GM23338 (cell line): ENCODE data around the gene MYF6. TPM values are rescaled to one million over a fixed set of nuclear protein-coding genes. Genes with fewer than 3 reads are reported as not detected.

Experiments
- ATAC-seq: fragments of 200-7000 bp; cut with Tn5 transposase; 3 replicates; pipeline ENCODE4 v1.9.1; 2020
- DNase-seq: peaks from one replicate; pipeline ENCODE4 v3.0.0-alpha.2; 2015; ENCODE audit warnings: low spot score
- H2AFZ ChIP-seq: fragments of 200-600 bp; sonication (generic); 2 replicates; pipeline ENCODE4 v1.8.0; 2016; ENCODE audit warnings: antibody characterized with exemption, mild to moderate bottlenecking, moderate library complexity
- H3F3A ChIP-seq: fragments of 200-600 bp; sonication (generic); replicated peaks from 2 replicates; pipeline ENCODE4 v1.8.0; 2017; ENCODE audit warnings: antibody characterized with exemption, mixed run types, low read depth
- H3K27ac ChIP-seq: fragments of 200-600 bp; sonication (generic); 2 replicates; pipeline ENCODE4 v1.6.1; 2016; ENCODE audit warnings: low read depth
- H3K27me3 ChIP-seq: fragments of 200-600 bp; sonication (generic); 2 replicates; pipeline ENCODE4 v1.8.0; 2016; ENCODE audit warnings: mild to moderate bottlenecking, mixed run types, moderate library complexity; ENCODE audit not compliant: insufficient read depth
- H3K36me3 ChIP-seq: fragments of 200-600 bp; sonication (generic); 2 replicates; pipeline ENCODE4 v1.8.0; 2016; ENCODE audit warnings: mild to moderate bottlenecking; ENCODE audit not compliant: insufficient read depth
- H3K4me1 ChIP-seq: fragments of 200-600 bp; sonication (generic); 2 replicates; pipeline ENCODE4 v1.8.0; 2016; ENCODE audit warnings: mild to moderate bottlenecking, moderate library complexity; ENCODE audit not compliant: insufficient read depth
- H3K4me2 ChIP-seq: fragments of 200-600 bp; sonication (generic); 2 replicates; pipeline ENCODE4 v1.7.1; 2017; ENCODE audit warnings: mixed run types
- H3K4me3 ChIP-seq: fragments of 200-600 bp; sonication (generic); 2 replicates; pipeline ENCODE4 v1.6.1; 2016; ENCODE audit warnings: mixed run types
- H3K79me2 ChIP-seq: fragments of 200-600 bp; sonication (generic); replicated peaks from 2 replicates; pipeline ENCODE4 v1.8.0; 2017; ENCODE audit warnings: mild to moderate bottlenecking; ENCODE audit not compliant: insufficient read depth
- H3K9me2 ChIP-seq: fragments of 200-600 bp; sonication (generic); 2 replicates; pipeline ENCODE4 v1.8.0; 2017; ENCODE audit not compliant: insufficient read depth
- H4K20me1 ChIP-seq: fragments of 200-600 bp; sonication (generic); replicated peaks from 2 replicates; pipeline ENCODE4 v1.8.0; 2017; ENCODE audit warnings: mild to moderate bottlenecking; ENCODE audit not compliant: insufficient read depth
- H3K27ac Mint-ChIP-seq: 2 replicates; pipeline ENCODE4 v1.8.0; 2020; ENCODE audit warnings: inconsistent platforms, mild to moderate bottlenecking, moderate library complexity, mixed read lengths
- H3K27me3 Mint-ChIP-seq: 3 replicates; pipeline ENCODE4 v1.8.0; 2022; ENCODE audit warnings: low read depth, mild to moderate bottlenecking, moderate library complexity, mixed read lengths, inconsistent platforms; ENCODE audit not compliant: insufficient read depth, poor library complexity
- H3K36me3 Mint-ChIP-seq: 3 replicates; pipeline ENCODE4 v1.8.0; 2021; ENCODE audit warnings: low read depth, mild to moderate bottlenecking, inconsistent platforms, moderate library complexity, mixed read lengths
- H3K4me1 Mint-ChIP-seq: 3 replicates; pipeline ENCODE4 v1.8.0; 2020; ENCODE audit warnings: mild to moderate bottlenecking, inconsistent platforms, mixed read lengths
- H3K4me3 Mint-ChIP-seq: 3 replicates; pipeline ENCODE4 v1.8.0; 2021; ENCODE audit warnings: moderate library complexity, mild to moderate bottlenecking, inconsistent platforms, mixed read lengths
- H3K9me3 Mint-ChIP-seq: 3 replicates; pipeline ENCODE4 v1.8.0; 2020; ENCODE audit warnings: moderate library complexity, mild to moderate bottlenecking, inconsistent platforms, mixed read lengths
- CREB1 ChIP-seq: fragments of 250-450 bp; sonication (Bioruptor Pico); IDR thresholded peaks from 2 replicates; pipeline ENCODE4 v1.5.0; 2020; ENCODE audit warnings: low read depth, mild to moderate bottlenecking, moderate library complexity
- EZH2 ChIP-seq: fragments of 200-600 bp; sonication (generic); IDR thresholded peaks from one replicate; pipeline ENCODE4 v1.8.0; 2017; ENCODE audit warnings: antibody characterized with exemption, mild to moderate bottlenecking, low read depth; ENCODE audit not compliant: unreplicated experiment
- JUNB ChIP-seq: IDR thresholded peaks from one replicate; pipeline ENCODE4 v1.6.1; 2016; ENCODE audit warnings: antibody characterized with exemption; ENCODE audit not compliant: unreplicated experiment
- NANOG ChIP-seq: IDR thresholded peaks from 2 replicates; pipeline ENCODE4 v1.6.1; 2016; ENCODE audit warnings: antibody characterized with exemption, borderline replicate concordance
- POLR2AphosphoS5 ChIP-seq: IDR thresholded peaks from 2 replicates; pipeline ENCODE4 v1.6.1; 2016; ENCODE audit warnings: antibody characterized with exemption, low read depth
- STAT1 ChIP-seq: IDR thresholded peaks from one replicate; pipeline ENCODE4 v1.6.1; 2016; ENCODE audit warnings: antibody characterized with exemption; ENCODE audit not compliant: unreplicated experiment
- ZNF114 ChIP-seq: fragments of 250-450 bp; sonication (Bioruptor Pico); IDR thresholded peaks from 2 replicates; pipeline ENCODE4 v1.5.0; 2020; ENCODE audit warnings: mild to moderate bottlenecking, moderate library complexity
- ZNF331 ChIP-seq: fragments of 250-450 bp; sonication (Bioruptor Pico); IDR thresholded peaks from 2 replicates; pipeline ENCODE4 v1.5.0; 2020; ENCODE audit warnings: low read depth, mild to moderate bottlenecking, moderate library complexity
- polyA plus RNA-seq: library from polyadenylated mRNA; unstranded; fragments of >200 nt; fragmentation: Nextera tagmentation; extraction: Ambion mirVana; gene quantifications from 2 replicates; pipeline ENCODE4 v1.2.1, GENCODE V29; 2016
- total RNA-seq: library from RNA; depleted of rRNA; stranded (reverse); fragments of >200 nt; shearing (Covaris generic); gene quantifications from 2 replicates; pipeline ENCODE4 v1.2.3, GENCODE V29; 2014
- TF ChIP-seq, protein P1 (sequence below): IDR thresholded peaks from one replicate; pipeline ENCODE4 v1.6.1; 2018; ENCODE audit warnings: antibody characterized with exemption; ENCODE audit not compliant: unreplicated experiment
- TF ChIP-seq, protein P2 (sequence below): fragments of 250-450 bp; sonication (Bioruptor Pico); IDR thresholded peaks from 2 replicates; pipeline ENCODE4 v1.5.0; 2020; ENCODE audit warnings: mild to moderate bottlenecking, moderate library complexity
- TF ChIP-seq, protein P3 (sequence below): IDR thresholded peaks from 2 replicates; pipeline ENCODE4 v1.6.1; 2016; ENCODE audit warnings: antibody characterized with exemption

Gene MYF6
- total and polyA plus RNA-seq, 2 experiments from 2014 or later: not detected

DNA sequence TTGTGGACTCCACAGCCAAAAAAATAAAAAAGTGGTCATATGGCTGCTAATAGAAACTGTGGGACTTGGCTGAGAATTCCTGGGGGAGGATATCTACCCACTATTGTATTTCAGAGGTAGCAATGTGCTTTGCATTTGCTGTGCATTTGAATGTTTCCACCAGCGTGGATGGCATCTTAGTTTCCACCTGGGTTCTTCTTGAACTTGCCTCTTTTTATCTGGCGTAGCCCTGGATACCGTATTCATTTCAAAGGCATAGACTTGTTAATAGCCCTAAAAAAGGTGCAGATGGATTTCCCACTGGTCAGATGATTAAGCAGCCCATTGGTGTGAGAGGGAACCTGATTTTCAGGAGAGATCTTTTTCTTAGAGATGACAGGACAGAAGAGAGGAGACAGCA, 7.4 kb downstream of the MYF6 start (continued):
- TF ChIP-seq, protein P1, sequence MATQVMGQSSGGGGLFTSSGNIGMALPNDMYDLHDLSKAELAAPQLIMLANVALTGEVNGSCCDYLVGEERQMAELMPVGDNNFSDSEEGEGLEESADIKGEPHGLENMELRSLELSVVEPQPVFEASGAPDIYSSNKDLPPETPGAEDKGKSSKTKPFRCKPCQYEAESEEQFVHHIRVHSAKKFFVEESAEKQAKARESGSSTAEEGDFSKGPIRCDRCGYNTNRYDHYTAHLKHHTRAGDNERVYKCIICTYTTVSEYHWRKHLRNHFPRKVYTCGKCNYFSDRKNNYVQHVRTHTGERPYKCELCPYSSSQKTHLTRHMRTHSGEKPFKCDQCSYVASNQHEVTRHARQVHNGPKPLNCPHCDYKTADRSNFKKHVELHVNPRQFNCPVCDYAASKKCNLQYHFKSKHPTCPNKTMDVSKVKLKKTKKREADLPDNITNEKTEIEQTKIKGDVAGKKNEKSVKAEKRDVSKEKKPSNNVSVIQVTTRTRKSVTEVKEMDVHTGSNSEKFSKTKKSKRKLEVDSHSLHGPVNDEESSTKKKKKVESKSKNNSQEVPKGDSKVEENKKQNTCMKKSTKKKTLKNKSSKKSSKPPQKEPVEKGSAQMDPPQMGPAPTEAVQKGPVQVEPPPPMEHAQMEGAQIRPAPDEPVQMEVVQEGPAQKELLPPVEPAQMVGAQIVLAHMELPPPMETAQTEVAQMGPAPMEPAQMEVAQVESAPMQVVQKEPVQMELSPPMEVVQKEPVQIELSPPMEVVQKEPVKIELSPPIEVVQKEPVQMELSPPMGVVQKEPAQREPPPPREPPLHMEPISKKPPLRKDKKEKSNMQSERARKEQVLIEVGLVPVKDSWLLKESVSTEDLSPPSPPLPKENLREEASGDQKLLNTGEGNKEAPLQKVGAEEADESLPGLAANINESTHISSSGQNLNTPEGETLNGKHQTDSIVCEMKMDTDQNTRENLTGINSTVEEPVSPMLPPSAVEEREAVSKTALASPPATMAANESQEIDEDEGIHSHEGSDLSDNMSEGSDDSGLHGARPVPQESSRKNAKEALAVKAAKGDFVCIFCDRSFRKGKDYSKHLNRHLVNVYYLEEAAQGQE: no peak

DNA sequence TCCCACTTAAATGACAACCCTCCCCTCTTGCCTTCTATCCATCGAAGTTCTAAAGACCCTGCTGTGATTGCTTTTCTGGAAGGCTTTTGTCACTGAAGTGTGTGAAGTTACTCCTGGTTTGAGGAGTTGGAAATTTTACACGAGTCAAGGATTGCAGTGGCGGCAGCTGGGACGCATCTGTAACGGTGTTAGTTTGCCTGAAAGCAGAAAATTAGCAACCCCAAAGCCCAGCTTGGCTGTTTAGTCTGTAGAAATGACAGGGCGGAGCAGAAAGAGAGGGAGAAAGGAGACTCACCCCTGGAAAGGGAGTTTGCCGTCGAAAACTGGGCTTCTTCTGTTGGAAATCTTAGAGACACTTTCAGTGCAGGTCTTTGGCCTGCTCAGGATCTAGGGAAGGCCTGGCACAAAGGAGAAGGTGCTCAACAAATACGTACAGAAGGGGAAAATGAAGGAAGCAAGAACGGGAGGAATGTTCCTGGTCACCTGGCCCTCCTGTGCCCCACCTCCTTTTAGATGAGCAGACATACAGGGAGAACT, 8.3 kb downstream of the MYF6 start:
- Histone ChIP-seq H3K4me2 (peak overlapping the region; percentile 78), H3K79me2 (no peaks in the 10 kb centered on the region), H3K27ac (no peak overlapping the region), H3F3A (peaks cover 4% of the 10 kb centered on the region; the same call in 1 of the 2 replicates), H3K4me1 (peaks cover 56% of the 10 kb centered on the region), H3K9me2 (no peaks in the 10 kb centered on the region), H4K20me1 (no peaks in the 10 kb centered on the region), H3K36me3 (no peaks in the 10 kb centered on the region), H2AFZ (no peak overlapping the region), H3K27me3 (peaks cover 79% of the 10 kb centered on the region), H3K4me3 (peak overlapping the region; percentile 31; the same call in 1 of the 2 replicates)
- DNase-seq: peak; percentile 8
- Mint-ChIP-seq H3K27ac (no peak overlapping the region), H3K27me3 (peaks cover 43% of the 10 kb centered on the region), H3K4me1 (peaks cover 42% of the 10 kb centered on the region), H3K4me3 (peak overlapping the region; percentile 36; the same call in 2 of the 3 replicates), H3K36me3 (no peaks in the 10 kb centered on the region), H3K9me3 (no peaks in the 10 kb centered on the region)
- peak; percentile 28 for ATAC-seq
- TF ChIP-seq ZNF331 (CRISPR knock-in tag) (no peak), CREB1 (CRISPR knock-in tag) (no peak), NANOG (no peak), EZH2 (no peak), JUNB (no peak), STAT1 (no peak), ZNF114 (CRISPR knock-in tag) (no peak), POLR2AphosphoS5 (no peak)
- TF ChIP-seq, protein P1: no peak
- TF ChIP-seq, protein P2, sequence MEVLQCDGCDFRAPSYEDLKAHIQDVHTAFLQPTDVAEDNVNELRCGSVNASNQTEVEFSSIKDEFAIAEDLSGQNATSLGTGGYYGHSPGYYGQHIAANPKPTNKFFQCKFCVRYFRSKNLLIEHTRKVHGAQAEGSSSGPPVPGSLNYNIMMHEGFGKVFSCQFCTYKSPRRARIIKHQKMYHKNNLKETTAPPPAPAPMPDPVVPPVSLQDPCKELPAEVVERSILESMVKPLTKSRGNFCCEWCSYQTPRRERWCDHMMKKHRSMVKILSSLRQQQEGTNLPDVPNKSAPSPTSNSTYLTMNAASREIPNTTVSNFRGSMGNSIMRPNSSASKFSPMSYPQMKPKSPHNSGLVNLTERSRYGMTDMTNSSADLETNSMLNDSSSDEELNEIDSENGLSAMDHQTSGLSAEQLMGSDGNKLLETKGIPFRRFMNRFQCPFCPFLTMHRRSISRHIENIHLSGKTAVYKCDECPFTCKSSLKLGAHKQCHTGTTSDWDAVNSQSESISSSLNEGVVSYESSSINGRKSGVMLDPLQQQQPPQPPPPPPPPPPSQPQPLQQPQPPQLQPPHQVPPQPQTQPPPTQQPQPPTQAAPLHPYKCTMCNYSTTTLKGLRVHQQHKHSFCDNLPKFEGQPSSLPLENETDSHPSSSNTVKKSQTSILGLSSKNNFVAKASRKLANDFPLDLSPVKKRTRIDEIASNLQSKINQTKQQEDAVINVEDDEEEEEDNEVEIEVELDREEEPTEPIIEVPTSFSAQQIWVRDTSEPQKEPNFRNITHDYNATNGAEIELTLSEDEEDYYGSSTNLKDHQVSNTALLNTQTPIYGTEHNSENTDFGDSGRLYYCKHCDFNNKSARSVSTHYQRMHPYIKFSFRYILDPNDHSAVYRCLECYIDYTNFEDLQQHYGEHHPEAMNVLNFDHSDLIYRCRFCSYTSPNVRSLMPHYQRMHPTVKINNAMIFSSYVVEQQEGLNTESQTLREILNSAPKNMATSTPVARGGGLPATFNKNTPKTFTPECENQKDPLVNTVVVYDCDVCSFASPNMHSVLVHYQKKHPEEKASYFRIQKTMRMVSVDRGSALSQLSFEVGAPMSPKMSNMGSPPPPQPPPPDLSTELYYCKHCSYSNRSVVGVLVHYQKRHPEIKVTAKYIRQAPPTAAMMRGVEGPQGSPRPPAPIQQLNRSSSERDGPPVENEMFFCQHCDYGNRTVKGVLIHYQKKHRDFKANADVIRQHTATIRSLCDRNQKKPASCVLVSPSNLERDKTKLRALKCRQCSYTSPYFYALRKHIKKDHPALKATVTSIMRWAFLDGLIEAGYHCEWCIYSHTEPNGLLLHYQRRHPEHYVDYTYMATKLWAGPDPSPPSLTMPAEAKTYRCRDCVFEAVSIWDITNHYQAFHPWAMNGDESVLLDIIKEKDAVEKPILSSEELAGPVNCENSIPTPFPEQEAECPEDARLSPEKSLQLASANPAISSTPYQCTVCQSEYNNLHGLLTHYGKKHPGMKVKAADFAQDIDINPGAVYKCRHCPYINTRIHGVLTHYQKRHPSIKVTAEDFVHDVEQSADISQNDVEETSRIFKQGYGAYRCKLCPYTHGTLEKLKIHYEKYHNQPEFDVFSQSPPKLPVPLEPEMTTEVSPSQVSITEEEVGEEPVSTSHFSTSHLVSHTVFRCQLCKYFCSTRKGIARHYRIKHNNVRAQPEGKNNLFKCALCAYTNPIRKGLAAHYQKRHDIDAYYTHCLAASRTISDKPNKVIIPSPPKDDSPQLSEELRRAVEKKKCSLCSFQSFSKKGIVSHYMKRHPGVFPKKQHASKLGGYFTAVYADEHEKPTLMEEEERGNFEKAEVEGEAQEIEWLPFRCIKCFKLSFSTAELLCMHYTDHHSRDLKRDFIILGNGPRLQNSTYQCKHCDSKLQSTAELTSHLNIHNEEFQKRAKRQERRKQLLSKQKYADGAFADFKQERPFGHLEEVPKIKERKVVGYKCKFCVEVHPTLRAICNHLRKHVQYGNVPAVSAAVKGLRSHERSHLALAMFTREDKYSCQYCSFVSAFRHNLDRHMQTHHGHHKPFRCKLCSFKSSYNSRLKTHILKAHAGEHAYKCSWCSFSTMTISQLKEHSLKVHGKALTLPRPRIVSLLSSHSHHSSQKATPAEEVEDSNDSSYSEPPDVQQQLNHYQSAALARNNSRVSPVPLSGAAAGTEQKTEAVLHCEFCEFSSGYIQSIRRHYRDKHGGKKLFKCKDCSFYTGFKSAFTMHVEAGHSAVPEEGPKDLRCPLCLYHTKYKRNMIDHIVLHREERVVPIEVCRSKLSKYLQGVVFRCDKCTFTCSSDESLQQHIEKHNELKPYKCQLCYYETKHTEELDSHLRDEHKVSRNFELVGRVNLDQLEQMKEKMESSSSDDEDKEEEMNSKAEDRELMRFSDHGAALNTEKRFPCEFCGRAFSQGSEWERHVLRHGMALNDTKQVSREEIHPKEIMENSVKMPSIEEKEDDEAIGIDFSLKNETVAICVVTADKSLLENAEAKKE (CRISPR knock-in tag): no peak
- TF ChIP-seq, protein P3, sequence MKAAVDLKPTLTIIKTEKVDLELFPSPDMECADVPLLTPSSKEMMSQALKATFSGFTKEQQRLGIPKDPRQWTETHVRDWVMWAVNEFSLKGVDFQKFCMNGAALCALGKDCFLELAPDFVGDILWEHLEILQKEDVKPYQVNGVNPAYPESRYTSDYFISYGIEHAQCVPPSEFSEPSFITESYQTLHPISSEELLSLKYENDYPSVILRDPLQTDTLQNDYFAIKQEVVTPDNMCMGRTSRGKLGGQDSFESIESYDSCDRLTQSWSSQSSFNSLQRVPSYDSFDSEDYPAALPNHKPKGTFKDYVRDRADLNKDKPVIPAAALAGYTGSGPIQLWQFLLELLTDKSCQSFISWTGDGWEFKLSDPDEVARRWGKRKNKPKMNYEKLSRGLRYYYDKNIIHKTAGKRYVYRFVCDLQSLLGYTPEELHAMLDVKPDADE: no peak
